Fibroblast of skin of left quadriceps (primary cell): Measurements from ENCODE around the gene LNP1.
"Not testable (repeated sequence)": the region's sequence is repeated elsewhere in the genome, so short reads cannot be mapped to it uniquely, and the experiment has no call there.

Source experiments
- DNase-seq, 2 experiments: peaks; one replicate each; pipeline ENCODE4 v3.0.0-alpha.2; 2013; ENCODE audit warnings: low read depth in 2 of 2

The LNP1 gene, protein sequence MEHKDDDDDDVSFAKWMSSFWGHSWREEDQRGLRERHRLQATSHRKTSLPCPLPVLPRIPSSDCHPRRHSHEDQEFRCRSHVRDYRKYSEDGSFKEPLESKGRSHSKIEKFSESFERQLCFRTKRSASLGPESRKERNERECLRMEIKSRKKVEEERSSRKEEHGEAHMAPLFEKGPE

GRCh38 chr3:100400780-100401673 is at the start of gene LNP1, which contains the start of gene TOMM70:
LNP1 (plus strand) TSS chr3:100401539; CDS start chr3:100429730, 28,191 bp downstream.
TOMM70 (minus strand) TSS chr3:100401089; CDS start chr3:100400949, 140 bp downstream.
- DNase-seq, result peak; percentile 92

GRCh38 chr3:100351770-100352169 is 49.6 kb upstream of the LNP1 start:
- not testable (repeated sequence) for DNase-seq

DNA sequence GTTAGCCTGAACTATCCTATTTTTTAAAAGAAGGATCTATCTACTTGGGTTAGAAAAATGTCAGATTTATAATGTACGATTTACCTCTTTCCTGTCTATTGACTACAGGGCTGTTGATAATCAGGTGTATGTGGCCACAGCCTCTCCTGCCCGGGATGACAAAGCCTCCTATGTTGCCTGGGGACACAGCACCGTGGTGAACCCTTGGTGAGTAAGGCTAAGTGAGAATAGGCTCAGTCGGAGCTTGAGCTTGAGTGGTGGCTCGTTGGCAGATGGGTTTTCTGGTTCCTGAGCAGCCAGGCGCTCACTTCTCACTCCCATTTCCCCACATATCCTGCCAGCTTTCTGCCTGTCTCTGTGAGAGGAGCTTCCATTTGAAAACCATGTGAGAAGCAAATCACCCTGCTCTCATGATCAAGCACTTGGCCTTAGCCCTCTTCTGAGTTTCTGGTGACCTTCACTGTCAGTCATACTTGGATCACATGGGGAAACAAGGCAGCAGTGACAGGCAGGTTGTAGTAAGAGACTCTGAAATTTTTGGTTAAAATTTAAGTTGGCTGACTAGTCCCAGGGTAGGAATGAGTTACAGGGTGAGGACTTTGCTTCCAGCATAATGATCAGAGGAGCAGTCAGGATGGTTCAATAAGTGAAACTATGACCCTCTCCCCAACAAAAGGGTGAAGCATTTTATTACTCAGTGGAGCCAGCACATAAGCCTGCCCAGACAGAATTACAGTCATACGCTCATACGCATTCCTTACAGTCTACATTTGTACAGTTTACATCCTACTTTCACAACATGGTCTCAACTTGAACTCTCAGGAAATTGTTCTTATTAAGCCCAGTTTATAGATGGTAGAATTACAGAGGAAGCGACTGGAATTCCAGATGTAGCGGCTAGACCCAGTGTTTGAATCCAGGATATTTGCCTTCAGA is 48.8 kb upstream of the LNP1 start:
- peak; percentile 47 to 48 for DNase-seq

GRCh38 chr3:100354850-100355249 is 46.5 kb upstream of the LNP1 start:
- DNase-seq, result no peak

- DNase-seq, result no peak
These were observed 42.9 kb upstream of the LNP1 start for GRCh38 chr3:100358413-100358812.

DNA sequence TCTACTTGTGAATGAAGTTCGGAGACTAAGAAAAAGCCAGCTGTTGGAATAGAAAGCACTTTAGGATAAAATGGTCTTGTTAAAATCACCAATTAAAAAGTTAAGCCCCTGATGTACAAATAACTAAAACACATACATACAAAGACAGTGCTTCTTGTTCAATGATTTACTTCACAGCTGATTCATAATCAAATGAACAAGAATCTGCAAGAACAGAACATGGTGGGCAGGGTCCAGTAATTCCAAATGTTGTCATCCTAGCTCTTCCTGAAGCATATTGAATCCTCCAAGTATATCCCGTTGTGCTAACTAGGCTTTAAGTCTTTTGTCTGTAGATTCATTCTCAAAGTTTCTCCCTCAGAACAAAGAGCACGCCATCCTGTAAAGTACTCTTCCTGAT is 42.3 kb upstream of the LNP1 start:
- no peak for DNase-seq

DNA sequence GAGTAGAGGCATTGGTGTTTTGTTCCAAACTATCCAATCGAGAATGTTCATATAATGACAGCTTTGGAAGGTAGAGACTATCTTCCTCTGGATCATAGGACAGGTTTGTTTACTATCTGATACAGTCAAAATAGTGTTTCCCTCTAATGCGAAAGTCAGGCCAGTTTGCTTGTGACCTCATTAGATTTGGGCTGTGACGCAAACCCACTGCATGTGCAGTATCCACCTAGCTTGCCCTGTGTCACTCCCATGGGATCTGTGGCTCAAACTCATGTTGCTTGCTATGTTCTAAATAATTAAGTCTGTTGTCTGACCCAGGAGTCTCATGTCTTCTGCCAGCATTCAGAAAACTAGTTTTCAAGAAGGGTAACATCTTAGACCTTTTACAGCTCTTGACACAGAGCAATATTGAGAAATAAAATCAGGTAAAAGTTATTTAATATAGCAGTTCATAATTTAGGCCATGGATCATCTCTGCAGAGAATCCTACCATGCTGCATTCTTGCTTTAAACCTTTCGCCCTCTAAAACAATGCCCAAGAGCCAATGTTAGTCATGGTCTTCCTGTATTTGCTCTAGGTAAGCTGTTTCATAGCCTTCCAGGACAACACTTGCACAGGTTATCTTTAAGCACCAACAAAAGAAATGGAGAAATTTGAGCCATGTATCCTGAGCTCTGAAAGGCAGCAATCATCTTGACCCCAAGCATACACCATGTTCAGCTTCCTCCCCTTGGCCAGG is 40.4 kb upstream of the LNP1 start:
- DNase-seq, result no peak

GRCh38 chr3:100361897-100362296 is 39.4 kb upstream of the LNP1 start:
- DNase-seq, result no peak

- no peak for DNase-seq
These were observed 36.9 kb upstream of the LNP1 start for GRCh38 chr3:100364421-100364820.

- no peak for DNase-seq
These were observed 34.9 kb upstream of the LNP1 start for GRCh38 chr3:100366424-100366823.

- DNase-seq, result no peak
These were observed 32.9 kb upstream of the LNP1 start for GRCh38 chr3:100368441-100368840.

GRCh38 chr3:100370756-100371155 is 30.6 kb upstream of the LNP1 start:
- DNase-seq, result no peak

DNA sequence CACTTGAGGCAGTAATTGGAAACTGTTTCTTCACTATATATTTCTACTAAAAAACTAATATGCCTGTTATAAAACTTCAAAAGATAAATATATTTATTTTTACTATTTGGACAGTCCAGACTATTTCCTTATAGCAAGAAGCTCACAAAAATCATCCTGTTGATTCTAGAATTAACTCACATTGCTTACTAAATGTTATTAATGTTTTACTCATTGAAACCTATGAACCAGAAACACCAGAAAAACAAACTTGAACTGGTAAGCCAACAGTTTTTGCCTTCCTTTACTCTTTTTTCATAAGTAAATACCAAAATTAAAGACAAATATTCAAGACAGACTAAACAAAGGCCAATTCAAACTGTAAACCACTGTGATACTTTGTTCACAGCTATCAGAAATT is 26.8 kb upstream of the LNP1 start:
- no peak for DNase-seq

DNA sequence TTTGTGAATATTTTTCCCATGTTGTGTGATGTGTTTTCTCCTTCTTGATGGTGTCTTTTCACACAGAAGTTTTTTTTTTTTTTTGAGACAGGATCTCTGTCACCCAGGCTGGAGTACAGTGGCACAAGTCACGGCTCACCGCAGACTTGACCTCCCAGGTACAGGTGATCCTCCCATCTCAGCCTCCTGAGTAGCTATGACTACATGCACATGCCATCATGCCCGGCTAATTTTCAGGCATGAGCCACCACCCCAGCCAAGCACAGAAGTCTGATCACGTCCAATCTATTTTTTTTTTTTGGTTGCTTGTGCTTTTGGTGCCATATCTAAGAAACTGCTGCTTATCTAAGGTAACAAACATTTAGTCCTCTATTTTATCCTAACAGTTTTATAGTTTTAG is 25.0 kb upstream of the LNP1 start:
- DNase-seq, result no peak

DNA sequence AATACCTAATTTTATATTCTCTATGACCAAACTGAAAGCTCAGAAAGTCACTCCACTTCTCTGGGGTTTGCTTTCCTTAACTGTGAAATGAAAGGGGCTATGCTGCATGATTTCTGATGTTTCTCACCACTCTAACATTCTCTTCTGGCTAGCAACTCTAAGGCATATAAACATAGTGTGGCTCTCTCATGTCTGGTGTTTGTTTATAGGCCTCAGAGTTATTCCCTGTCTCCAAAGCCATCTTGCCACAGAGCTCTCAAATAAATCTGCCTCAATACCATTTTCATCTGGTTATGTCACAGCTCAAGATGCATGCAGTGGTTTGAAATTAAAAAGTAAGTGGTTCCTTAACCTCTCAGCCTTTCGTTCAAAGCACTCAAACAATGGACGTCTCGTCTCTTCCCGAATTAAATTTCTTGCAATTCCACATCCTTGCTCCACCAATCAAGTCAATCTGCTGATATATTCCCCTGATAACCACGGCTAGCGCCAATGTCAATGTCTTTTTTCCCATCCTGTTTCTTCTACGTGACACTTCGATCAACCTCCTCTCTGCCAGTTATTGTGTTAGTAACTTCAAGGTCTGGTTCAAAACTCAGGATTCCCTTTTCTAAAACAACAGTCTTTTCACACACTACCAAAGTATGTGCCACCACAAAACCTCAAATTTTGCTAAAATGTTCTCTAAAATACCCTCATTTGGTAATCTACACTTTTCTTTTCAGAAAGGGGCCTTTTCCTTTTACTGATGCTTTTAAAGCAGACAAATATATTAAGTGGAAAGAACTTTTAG is 16.4 kb upstream of the LNP1 start:
- no peak for DNase-seq

- no peak for DNase-seq
These were observed 14.8 kb upstream of the LNP1 start for GRCh38 chr3:100386437-100387074.

DNA sequence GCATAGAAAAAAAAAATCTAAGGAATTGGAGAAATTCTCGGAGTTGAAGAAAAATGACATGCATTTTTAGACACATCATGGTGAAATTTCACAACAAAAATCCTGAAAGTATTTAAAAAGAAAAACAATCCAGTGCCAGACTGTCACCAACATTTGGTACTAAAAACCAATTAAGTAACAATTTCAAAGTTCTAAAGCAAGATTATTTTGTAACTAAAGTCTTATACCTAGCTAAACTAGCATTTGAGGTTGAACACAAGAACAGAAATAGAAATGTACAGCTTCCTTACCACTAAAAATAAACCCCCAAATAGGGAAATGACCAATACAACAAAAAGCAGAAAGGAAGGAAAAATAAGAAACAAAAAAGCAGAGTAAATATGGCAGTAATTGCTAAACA is 12.3 kb upstream of the LNP1 start:
- DNase-seq, result no peak

GRCh38 chr3:100395679-100396431 is 5.5 kb upstream of the LNP1 start:
- DNase-seq, result no peak

DNA sequence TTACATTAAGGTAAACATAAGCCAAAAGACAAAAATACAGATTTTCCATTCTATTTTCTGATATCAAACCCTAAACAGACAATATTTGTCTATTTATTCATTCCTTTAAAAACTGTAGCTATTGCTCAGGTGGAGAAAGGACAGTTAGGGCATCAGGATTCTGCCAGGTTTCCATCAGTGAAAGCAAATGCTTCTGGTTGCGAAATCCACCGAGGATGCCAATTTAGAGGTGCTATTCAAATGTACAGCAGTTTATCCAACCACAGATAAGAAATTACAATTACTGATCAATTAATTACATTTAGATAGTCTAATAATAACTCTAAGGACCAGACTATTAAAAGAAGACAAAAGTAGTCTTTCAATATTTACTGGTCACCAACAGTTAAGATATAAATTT is 4.4 kb upstream of the LNP1 start:
- no peak for DNase-seq
